GM21526 (cell line): ENCODE results near the gene PSMB2.

ENCODE experiments used
- ATAC-seq: cut with Tn5 transposase; IDR thresholded peaks from one replicate; pipeline ENCODE4 v1.9.1; 2021; ENCODE audit warnings: moderate library complexity; ENCODE audit not compliant: unreplicated experiment, low FRiP score

PSMB2 gene

DNA sequence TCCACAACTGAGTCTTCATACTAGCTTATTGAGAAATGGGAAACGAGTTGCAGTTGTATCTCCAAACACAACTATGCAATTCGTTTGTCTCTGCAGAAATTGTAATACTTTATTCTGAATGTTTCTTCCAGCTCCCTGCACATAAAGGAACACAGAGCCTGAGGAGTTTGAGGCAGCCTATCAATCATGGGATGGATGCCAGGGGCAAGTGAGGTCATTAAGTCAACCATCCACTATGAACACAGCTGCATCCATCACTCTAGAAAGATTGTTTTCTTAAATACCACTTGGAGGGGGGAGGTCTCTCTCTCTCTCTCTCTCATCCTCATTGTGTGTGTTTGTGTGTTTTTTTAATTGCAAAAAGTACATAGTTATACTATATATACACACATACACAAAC, 2.9 kb upstream of the PSMB2 start:
- no peak for ATAC-seq

DNA sequence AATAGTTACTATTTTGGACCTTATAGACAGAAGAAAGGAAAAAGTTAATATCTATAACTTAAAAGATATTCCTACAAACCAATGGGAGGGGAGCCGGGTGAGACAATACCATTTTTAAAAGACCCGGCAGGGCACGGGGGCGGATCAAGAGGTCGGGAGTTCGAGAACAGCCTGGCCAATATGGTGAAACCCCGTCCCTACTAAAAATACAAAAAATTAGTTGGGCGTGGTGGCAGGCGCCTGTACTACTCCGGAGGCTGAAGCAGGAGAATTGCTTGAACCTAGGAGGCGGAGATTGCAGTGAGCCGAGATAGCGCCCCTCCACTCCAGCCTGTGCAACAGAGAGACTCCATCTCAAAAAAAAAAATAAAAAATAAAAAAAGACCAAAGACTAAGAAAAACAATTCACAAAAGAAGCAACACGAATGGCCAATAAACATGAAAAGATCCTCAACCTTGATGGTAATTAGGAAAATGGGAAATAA, 1.2 kb upstream of the PSMB2 start:
- no peak for ATAC-seq

DNA sequence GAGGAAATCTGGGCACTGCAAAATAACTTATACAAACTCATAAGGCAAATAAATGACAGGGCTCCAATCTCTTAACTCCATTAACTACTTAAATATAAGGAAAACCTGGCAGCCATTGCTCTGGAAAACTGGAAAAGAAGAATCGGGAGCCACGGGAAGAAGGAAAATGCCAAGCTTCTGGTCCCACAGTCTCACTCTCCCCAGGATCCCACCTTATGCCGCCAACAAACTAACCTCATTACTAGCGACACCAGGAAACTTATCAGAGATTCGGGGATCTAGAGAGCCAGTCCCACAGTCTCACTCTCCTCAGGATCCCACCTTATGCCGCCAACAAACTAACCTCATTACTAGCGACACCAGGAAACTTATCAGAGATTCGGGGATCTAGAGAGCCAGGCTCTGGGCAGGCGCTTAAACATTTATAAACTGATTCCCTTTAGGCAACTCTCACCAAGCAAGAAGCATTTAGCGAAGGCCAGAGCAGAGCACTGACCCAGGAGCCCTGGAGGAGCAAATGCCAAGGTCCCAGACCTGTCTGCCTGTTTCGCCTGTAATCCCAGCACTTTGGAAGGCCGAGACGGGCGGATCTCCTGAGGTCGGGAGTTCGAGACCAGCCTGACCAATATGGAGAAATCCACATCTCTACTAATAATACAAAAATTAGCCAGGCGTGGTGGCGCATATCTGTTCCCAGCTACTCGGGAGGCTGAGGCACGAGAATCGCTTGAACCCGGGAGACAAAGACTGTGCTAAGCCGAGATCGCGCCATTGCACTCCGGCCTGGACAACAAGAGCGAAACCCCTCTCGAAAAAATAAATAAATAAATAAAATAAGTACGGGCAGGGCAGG, 720 bp downstream of the PSMB2 start:
- peak; percentile 12 for ATAC-seq

DNA sequence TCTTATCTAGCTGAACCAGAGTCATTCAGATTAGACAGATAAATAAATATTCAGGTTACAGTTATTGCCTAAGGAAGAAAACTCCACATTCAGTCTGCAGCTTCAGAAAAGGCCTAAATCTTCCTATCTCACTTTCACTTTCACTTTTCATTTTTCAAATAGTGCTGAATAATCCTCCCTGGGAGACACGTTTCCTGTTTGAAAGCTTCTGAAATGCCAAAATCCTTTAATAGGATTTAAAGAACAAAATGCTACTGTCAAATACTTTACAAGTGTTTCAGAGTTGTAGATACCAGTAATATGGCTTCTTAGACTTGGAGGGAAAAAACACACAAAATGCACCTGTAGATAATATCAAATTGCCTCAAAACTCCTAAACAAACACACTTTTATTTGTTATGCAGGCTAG, 3.9 kb downstream of the PSMB2 start:
- no peak for ATAC-seq

DNA sequence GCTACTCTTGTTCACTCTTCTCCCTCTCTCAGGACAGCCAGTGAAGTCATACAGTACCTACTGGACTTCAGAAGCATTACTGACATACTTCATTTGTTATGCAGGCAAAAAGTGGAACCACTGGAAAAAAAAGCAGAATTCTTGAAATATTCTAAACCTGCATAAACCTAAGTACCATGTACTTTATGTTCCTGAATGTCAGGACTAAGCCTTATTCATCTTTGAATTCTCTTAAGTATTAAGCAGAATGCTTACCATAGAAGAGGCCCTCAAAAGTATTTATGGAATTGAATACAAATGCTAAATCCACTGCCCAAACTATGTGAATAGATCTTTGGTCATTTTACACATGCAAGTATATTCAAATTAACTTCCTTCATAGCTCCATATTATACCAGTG, 7.8 kb downstream of the PSMB2 start:
- ATAC-seq: no peak

DNA sequence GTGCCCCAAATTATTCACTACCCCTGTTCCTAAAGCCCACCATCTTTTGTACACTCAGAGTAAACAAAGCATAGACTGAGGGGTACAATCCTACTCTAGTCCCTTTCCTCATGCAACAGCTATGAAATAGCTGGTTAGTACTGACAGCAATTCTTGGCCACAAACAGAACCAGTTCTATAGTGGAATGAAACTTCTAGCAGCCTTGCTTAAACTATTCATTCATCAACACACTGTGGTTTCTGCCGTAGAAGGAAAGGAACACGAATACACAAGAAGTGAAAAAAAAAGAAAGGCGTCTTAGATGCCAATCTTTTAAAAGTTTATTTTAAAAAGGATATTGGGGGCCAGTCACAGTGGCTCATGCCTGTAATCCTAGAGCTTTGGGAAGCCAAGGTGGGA, 9.9 kb downstream of the PSMB2 start:
- no peak for ATAC-seq

DNA sequence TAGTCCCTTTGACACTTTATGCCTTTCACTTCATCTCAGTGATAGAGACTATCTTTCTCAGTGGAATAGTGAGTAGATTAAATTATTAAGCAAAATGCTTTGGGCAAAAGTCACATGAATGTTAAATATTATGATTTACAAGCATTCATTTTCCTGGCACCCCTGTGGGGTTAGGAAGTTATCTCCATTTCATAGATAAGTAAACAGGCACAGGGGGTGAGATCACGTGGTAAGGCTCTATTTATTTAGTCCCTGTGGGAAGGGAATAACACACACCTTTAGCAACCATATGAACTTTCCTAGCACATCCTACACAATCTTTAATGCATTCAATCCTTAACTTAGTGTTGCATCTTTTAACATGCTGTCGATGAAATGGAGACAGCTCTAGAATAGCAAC, 12.3 kb downstream of the PSMB2 start:
- ATAC-seq: no peak

DNA sequence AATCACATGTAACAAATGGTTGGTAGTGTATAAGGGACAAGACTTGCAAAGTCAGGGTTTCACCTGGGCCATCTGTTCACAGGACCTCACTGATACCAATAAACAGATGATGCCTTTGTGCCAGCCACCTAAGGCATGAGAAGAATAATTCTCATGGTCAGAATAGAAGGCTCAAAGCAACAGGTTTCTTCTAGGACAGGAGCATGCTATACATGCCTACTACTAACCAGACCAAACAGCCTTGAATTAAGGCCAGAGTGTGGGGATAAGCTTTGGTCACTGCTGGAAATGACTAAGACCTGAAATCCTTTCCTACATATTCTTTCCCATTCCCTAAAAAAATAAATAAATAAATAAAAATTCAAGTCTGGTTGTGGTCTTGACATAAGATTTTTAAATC, 17.5 kb downstream of the PSMB2 start:
- ATAC-seq: no peak

DNA sequence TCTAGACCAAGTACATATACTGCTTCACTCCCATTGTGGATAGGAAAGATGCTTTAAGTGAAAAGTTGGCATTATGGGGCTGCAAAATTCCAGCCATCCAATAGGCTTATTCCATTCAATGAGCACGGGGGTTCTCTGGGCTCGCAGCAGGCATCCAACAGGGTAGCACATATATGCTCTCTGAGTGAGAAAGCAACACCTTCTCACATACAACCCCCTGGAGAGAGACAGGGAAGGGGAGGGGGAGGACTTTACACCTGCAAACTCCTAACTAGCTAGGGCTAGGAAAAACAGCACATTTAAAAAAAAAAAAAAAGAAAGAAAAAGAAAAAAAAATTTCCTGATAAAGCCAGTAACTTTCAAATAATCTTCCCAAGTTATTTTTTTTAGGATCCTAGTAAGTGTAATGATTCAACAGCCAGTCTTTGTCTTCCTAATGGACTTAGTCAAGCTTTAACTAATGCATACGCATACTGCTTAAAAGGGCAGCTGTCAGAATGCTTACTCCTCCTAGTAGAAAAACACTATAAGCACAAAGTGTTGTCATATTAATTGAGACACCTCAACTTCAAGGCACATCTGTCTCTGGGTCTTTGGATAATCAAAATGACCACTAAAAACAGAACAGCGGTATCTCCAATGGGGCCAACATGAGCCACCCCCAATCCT, 18.7 kb downstream of the PSMB2 start:
- ATAC-seq: no peak

DNA sequence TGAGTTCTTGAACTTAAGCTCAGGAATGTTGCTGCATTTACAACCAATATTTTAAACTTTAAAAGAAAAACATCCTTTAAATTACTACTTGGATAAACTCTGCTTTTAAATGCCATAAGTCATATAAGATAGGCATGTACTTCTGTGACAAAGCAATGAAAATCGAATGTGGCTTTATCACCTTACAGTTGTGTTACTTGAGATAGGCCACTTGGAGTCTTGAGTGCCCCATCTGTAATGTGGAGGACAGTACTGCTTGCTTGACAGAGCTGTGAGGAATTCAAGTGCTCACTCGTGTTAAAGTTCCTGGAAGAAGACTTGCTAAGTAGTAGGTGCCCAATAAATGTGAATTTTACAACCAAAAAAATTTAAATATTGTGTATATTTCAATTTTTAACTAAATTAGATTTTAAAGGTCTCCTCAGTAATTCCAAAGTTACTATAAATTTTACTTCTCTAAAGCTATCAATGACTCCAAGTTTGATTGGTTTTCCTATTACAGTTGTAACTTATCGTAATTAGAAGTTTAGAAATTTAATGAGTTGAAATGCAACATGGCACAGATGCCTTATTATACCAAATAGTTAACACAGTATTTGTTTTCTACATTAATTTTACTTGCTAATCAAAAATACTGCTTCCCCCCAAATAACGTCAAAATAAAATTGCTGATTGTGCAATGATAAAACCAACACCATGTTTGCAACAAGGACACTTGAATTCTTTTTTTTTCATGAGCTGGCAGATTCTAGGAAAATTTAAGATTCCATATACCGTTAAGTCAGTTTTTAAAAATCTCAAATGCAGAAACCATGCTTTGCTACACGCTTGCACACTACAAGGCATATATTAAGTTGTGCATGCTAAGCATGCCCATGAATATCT, 21.8 kb downstream of the PSMB2 start:
- ATAC-seq: no peak

DNA sequence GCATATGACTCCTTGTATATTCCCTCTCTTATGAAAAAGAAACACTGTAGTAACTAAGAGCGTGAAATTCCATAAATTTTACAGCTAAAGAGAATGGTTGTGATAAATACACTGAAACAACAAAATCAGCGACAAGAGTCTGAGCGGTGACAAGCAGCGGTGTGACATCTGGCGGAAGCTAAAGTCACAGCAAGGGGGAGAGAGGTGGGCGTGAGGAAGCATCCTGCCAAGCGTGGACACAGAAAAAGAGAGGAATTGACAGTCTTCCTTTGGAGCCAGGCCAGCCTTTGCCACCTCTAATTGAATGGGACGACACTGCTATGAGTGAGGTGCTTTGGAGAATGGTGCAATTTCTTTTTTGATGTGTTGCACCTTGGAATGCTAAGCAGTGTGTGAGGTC, 25.9 kb downstream of the PSMB2 start:
- no peak for ATAC-seq

DNA sequence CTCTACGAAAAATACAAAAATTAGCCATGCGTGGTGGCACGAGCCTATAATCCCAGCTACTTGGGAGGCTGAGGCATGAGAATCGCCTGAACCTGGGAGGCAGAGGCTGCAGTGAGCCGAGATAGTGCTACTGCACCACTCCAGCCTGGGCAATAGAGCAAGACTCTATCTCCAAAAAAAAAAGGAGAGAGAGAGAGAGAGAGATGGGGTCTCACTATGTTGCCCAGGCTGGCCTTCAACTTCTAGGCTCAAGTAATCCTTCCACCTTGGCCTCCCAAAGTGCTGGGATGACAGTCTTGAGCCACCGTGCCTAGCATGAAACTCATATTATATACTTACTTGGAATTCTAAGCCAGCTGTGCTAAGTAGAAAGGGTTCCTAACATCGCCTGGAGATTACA, 29.7 kb downstream of the PSMB2 start:
- no peak for ATAC-seq

DNA sequence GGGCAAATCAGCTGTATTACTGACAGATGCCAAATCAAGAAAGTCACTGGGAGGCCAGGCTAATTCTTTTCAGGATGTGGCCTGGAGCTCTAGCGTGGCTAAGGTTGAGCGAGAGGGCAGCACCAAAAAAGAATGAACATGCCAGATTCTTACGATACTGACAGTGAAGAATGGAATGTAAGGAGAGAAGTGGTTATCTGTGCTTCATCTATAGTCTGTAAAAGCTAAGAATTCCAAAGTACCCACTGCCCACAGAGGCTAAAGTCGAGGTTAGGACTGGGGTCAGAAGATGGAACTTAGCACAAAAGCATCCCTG, 35.5 kb downstream of the PSMB2 start:
- no peak for ATAC-seq

DNA sequence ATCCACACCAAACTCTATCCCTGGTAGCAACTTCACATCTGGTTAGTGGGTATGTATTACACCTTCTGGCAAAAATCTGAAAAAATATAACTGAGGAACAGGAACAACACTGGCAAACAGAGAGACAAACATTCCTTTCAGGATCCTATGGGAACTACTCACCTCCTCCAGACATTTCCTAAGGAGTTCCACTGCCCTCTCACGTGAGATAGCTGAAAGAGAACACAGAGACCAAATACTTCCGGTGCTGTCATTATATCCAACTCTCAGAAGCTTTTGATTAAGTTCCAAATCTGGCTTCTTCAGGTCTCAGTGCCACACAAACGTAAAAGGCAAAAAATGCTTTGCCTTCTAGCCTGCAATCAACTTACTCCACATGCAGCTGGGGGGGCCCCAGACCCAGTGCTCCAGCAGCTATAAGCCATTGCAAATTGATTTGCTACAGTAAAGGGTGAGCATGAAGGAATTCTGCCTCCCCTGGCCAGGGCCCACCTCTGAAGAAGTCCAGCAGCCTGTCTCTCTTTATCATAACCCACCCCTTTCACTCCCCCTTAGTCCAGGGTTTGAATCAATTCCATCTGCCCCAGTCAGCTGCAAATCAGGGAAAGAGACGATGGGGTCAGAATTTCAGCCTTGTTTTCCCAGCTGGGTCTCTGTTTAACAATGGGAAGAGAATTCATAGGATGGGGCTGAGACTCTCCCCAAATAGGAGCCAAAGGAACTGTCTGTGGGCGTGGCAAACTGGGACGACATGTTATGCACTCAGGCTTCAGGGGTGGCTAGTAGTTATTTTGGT, 36.1 kb downstream of the PSMB2 start:
- no peak for ATAC-seq

DNA sequence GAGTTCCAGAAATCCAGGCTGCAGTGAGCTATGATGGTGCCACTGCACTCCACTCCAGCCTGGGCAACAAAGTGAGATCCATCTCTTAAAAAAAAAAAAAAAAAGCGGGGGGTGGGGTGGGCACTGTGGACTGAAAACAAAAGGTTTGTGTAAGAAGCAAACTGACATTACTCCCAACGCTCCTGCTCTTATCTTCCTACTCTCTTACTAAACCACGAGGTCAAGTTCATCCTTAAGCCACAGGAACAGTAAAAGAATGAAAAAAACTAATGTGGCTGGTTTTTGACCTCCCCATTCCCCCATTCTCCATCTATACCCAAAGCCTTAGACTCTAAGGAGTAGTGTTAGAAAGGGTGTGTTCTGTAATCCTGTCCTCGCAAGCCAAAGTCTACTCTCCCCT, 37.4 kb downstream of the PSMB2 start:
- ATAC-seq: no peak

DNA sequence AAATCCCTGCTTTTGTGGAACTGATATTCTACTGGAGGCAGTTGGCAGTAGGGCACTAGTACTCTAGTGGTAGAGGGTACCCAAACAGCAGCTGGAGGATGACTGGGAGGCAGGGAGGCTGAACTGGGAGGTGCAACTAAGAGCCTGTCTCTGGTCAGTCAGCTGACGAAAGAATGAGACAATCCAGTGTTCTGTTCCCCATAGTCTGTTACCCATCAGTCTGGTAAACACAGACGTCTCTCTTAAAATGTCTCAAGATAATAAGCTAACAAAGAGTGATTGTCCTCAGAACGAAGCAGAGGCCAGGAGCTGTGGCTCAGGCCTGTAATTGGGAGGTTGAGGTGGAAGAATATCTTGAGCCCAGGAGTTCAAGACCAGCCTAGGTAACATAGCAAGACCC, 37.9 kb downstream of the PSMB2 start:
- ATAC-seq: no peak

DNA sequence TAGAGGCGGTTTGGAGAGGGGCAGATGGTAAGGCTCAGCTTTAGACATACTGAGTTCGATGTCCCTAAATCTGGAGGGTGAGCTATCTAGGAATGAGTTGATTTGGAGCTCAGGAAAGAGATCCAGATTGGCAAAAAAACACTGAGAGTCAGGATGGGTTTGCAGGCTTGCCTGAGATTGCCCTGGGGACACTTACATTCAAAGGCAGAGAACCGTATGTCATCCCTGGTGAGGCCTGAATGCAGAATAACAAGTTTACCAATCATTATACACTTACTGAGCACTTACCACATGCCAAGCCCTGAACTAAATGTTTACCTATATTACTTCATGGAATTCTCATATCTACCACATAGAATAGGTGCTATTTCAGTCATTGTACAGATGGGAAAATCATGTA, 40.7 kb downstream of the PSMB2 start:
- ATAC-seq: no peak

DNA sequence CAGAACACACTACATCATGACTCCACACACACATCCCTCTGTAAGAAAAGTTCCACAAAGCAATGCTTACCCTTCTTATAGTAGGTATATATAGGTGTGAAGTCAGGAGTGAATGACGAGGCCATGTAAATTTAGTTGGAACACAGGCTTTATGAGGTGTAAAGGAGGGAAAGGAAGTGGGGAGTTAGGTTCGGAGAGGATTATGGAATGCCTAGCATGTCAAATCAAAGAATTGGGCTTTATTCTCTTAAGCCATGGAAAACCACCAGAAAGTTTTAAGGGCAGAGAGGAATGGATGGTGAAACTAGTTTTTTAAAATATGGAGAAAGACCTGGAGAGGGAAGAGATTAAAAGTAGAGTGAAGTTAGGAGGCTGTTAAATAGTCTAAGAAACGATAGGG, 41.9 kb downstream of the PSMB2 start:
- ATAC-seq: no peak

DNA sequence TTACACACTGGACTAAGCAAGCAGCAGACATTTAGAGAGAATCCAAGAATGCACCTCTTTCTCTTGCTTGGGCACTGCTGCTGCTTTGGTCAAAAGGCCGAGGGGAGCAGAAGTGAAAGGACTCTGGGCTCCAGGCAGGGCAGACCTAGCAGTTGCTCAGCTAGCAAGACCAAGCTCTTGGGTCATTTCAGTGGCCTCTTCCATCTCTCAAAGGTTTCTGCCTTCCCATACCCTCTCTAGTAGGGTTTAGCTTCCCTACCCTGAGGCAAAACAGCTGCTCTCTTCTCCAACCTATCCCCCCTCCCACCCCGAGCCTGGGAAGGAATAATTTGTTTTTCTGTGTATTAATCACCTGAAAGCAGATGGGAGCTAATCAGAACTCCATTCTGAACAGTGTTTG, 42.4 kb downstream of the PSMB2 start:
- ATAC-seq: no peak

DNA sequence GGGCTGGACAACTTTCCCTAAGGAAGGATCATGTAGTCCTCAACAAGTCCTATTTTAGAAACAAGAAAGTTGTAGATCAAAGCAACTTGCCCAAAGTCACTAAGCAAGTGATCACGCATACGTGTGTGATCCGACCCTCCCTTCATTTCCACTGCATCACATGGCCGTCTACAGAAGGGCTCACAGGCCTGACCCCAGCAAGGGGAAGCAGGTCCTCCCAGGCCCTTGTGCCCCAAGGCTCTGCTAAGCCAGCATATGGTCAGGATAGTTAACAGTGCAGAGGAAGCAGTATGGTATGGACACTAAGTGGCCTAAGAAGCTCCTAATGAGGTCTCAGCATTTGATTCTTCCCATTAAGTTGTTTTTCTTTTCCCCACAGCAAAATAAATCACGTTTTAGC, 43.5 kb downstream of the PSMB2 start:
- no peak for ATAC-seq

DNA sequence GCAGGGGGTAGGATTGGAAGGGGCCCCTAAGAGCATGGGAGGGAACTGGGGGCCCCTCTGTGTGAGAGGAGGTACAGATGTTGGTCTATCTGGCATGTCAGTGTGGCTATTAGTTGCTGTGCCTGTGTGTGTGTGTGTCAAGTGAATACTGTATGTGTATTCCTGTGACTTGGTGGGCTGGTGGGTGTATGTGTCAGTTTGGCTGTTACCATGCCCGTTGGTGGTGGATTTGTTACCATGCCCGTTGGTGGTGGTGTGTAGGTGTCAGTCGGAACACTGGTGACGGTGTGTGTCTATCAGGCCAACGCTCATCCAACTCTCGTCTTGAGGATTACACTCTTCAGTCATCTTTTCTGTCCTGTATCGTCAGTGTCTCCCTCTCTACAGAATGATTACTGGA, 45.6 kb downstream of the PSMB2 start:
- ATAC-seq: no peak
